Astrocyte (in vitro differentiated cells and primary cell): Measurements from ENCODE around the gene RIMBP2.

Source experiments
- EZH2 ChIP-seq: IDR thresholded peaks from 2 replicates; pipeline ENCODE4 v1.6.1; 2012; ENCODE audit warnings: mild to moderate bottlenecking, low read length, inconsistent platforms; ENCODE audit not compliant: insufficient read depth
- TF ChIP-seq, protein P1 (sequence below): IDR thresholded peaks from 2 replicates; pipeline ENCODE4 v1.5.1; 2011; ENCODE audit warnings: low read depth, mild to moderate bottlenecking, inconsistent platforms, low read length, moderate library complexity; ENCODE audit not compliant: insufficient read depth

DNA sequence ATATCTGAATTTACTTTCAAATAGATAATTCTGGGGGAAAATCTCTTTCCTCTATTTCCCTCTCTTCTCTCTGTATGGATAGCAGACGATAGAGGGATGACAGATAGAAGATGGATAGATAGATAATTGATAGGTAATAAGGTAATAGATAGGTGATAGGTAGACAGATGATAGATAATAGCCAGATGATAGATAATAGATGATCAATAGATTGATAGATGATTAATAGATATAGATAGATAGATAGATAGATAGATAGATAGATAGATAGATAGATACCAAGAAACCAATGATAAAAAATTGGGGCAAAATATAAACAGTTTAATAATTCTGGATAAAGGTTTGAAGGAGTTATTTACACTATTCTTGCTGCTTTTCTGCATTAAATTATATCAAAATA, 26.6 kb upstream of the RIMBP2 start:
- TF ChIP-seq, protein P1, sequence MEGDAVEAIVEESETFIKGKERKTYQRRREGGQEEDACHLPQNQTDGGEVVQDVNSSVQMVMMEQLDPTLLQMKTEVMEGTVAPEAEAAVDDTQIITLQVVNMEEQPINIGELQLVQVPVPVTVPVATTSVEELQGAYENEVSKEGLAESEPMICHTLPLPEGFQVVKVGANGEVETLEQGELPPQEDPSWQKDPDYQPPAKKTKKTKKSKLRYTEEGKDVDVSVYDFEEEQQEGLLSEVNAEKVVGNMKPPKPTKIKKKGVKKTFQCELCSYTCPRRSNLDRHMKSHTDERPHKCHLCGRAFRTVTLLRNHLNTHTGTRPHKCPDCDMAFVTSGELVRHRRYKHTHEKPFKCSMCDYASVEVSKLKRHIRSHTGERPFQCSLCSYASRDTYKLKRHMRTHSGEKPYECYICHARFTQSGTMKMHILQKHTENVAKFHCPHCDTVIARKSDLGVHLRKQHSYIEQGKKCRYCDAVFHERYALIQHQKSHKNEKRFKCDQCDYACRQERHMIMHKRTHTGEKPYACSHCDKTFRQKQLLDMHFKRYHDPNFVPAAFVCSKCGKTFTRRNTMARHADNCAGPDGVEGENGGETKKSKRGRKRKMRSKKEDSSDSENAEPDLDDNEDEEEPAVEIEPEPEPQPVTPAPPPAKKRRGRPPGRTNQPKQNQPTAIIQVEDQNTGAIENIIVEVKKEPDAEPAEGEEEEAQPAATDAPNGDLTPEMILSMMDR = no peak
- TF ChIP-seq EZH2 = no peak
